GM21447 (cell line): Measurements from ENCODE around the gene FLCN.
"Not testable (repeated sequence)": the region's sequence is repeated elsewhere in the genome, so short reads cannot be mapped to it uniquely, and the experiment has no call there.

Experiments used
- ATAC-seq: cut with Tn5 transposase; IDR thresholded peaks from one replicate; pipeline ENCODE4 v1.9.1; 2021; ENCODE audit not compliant: unreplicated experiment

Gene FLCN

GRCh38 chr17:17188586-17188985 is 48.4 kb downstream of the FLCN start:
- no peak for ATAC-seq

GRCh38 chr17:17186551-17187505 is 50.1 kb downstream of the FLCN start:
- ATAC-seq: no peak

DNA sequence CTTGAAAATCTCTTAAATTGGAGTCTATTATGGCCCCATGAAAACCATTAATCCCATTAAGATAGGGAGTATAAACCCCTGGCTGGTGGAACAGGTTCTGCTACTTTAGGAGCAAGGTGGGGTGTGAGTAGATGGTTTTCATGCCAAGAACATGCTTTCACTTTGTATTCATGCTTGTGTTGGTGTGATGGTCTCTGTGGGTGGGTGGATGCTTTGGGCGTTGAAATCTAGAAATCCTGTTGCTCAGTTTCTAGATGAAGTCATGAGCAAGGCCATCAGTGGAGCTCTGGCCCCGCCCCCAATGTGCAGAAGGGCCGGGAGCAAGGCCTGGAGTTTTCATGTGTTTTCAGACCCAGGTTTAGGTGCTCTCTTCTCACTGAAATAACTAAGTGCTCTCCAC is 50.9 kb downstream of the FLCN start:
- peak; percentile 47 for ATAC-seq

DNA sequence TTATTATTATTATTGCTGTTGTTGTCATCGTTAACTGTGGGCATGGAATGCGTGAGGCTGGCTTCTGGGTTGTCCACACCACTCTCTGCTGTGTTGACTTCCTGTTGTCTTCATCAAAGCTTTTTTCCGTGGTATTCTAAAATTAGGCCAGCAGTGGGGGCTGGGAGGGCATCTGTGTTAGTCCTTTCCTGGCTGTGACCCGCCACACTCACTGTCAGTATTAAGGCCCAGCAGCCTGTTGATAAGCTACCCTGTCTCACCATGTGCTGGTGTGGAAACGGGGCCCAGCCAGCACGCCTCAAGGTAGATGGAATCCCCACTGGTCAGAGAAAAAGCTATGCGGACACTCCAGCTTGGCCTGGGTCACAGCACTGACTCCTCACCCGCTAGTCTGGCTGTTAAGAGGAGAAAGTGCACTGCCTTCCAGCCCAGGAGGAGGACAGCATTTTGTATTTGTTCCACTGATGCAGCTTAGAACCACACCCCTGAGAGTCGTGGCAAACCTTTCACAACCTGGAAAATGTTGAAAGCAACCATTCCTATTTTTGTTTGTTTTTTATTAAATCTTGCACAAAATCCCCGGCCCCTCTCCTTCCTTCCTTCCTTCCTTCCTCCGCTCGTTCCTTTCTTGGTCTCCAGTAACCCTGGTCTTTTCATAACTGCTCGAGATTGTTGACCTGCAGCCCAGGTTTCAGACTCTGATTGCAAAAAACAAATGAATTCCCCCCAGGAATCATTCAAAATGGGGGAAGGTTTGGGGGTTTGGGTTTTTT is 51.8 kb downstream of the FLCN start:
- not testable (repeated sequence) for ATAC-seq

DNA sequence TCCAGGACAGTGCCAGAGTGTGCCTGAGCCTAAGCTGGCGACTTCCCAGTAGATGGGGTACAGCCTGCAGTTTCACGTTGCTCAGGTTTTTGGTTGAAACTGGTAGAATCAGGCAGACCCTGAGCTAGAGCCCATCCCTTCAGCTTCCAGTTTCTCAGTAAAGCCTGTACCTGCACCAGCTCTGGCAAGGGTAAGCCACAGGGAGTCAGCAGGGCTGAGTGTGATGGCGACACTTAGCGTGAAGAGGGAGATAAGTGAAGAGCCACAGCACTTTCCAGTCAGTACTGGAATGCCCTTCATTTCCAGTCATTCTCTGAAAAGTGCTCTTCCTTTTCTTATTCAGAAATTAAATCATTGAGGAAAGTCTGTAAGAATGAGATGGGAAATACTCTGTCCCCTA is 53.2 kb downstream of the FLCN start:
- no peak for ATAC-seq

DNA sequence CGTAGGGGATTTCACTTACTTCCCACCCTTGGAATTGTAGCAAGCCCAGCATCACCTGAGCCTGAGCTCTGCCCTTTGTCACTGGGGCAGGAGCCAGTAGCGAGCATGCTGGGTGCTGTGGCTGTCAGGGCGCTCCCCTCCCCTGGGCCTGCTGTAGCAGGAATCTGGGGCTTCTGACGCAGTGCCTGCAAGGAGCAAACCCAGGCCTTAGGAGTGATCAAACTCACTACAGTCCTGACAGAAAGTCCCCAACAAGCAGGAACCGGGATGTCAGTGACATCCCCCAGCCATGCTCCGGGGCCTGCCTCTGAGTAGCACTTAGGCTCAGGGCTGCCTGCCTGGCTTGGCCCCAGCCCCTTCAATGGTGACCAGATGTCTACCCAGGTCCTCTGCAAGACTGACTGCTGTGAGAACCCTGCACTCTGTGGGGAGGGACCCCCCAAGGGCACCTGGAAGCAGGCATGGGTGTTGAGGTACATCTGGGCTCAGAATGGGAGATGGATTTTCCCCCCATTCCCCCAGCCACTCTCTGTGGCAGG is 54.3 kb downstream of the FLCN start:
- no peak for ATAC-seq

DNA sequence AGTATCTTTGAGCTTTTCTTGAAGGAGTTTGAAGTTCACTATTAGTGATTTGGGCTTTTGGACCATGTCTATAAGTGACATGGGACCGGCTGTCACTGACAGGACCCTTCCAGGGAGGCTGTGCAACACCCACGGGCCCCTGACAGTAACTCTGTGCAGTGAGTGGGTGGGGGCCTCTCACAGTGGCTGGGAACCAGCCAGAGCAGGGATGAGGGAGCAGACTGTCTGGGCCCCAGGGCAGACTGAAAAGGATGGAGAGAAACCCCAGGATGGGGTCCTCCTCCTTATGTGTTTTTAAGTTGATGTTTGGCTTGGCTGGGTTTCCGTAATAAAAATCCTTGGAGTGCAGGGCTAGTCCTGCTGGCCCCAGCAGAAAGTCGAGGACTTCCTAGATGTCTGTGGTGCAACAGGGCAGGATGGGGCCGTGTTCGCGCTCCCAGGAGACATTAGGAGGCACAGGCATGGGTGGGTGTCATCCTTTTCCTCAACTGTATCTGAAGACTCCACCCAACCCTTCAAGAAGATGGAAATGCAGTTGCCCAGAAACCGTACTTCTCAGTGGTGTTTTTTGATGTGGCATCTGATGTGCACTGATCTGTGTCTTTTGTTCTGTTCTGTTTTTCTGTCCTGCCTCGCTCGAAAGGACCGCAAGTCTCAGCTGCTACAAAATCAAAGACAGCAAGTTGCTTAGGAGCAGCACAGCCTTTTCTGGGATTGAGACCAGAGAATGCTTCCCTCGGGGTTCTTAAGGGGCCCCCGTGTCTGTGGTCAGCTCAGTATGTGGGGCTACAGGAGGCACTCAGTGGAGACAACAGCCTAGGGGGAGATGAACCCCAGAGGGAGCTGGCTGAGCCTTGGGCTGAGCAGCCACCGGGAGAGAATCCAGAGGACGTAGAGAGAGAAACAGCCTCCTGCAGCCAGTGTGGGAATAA is 55.0 kb downstream of the FLCN start:
- ATAC-seq: no peak

DNA sequence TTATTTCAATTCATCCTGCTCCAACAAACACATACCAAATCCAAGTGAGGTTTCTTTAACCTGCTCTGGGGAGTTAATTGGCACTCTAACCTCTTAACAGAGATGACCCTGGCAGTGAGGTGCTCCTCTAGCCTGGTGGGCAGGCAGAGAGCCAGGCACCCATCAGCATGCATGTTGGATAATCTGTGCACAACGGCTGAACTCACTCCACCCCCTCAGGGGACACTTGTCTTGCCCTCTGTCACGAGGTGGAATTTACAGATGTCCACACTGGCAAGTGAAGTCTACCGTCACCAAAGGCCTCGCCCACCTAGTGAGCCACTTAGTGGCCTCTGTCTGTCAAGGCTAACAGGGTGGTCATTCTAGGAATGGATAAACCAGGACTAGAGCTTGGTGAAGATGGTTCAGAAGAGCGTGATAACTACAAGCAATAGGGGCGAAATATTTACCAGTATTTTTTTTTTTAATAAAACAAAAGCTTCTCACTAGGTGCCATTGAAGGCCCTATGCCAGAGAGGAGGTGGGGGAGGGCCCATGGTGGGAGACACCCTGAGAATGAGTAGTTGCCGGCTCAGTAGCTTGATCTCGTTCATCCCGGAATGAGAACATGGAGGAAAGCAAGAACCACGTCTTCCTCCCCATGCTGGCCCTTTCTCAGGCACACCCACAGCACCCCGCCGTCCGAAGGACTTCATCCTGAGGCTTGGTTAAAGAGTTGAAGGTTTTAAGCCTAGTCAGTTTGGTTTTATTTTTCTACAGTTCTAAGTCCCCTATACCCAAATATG is 56.0 kb downstream of the FLCN start:
- ATAC-seq: no peak

DNA sequence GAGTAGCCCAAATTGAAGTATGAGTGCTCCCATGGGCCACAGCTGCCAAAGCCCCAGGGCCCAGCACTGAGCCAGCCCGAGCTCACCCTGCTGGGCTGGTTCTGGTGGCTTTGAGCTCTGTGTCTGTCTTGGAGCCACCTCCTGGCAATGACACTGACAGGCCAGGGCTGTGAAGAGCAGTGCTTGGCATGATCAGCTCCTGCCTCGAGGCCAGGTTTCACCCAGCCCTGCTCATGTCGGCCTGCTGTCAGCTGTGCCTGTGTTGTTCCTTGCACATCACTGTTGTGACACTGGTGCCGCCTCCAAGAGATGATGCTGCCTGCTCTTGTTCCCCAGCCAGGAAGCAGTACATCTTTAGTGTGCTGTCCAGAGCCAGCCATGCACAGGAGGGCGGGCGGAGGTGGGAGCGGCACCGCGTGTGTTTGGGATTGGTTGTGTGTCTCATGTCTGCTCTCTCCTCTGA is 56.8 kb downstream of the FLCN start:
- no peak for ATAC-seq

- ATAC-seq: peak; percentile 61
Observed at GRCh38 chr17:17179371-17179827, 57.6 kb downstream of the FLCN start.

GRCh38 chr17:17177176-17177575 is 59.8 kb downstream of the FLCN start:
- ATAC-seq: no peak

DNA sequence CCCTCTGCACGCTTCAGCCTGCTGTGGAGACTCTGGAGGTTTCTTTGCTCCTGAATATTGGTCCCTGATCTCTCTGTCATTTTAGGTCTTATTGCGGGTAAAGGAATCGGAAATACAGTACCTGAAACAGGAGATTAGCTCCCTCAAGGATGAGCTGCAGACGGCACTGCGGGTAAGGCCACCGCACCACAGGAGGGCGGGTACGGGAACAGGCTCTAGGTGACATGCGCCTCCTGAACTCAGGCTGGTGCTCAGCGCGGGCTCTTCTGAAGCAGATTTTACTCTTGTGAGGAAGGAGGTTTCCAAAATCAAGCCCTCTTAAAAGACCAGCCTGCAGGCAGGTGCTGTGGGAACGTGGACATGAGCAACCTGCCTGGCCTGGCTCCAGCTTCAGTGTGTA is 60.6 kb downstream of the FLCN start:
- ATAC-seq: no peak

DNA sequence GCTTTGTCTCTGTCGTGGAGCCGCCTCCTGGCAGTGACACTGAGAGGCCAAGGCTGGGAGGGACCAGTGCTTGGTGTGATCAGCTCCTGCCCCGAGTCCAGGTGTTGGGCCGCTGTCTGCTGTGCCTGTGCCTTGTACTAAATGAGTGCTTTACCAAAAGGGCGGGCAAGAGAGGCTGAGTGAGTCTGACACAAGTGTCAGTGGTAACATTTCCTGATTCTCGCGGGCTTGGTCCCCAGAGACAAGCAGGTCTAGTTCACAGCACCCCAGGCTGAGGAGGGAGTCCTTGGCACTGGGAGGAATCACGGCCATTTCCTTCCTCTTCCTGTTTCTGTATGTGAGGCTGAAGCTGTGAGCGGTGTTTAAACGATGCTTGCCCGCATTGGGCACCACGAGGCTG is 61.1 kb downstream of the FLCN start:
- peak; percentile 58 for ATAC-seq

GRCh38 chr17:17175340-17175739 is 61.6 kb downstream of the FLCN start:
- no peak for ATAC-seq

GRCh38 chr17:17173921-17174320 is 63.0 kb downstream of the FLCN start:
- no peak for ATAC-seq

DNA sequence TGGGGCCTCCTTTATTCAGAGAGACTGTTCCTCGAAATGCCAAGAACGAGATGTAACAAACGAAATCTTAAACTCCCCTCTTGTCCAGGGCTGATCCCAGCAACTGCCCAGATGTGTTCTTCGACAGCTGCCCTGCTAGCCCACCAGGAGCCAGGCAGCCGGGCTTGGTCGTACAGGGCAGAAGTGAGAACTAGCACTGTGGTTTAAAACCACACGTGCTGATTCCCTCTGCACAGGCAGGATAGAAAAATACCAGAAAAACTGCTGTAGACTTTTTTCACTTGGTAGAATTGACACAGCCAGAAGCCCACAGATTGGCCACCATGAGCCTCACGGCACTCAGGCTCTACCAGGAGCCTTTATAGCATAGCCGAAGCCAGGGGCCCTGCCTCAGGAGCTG is 64.0 kb downstream of the FLCN start:
- no peak for ATAC-seq

DNA sequence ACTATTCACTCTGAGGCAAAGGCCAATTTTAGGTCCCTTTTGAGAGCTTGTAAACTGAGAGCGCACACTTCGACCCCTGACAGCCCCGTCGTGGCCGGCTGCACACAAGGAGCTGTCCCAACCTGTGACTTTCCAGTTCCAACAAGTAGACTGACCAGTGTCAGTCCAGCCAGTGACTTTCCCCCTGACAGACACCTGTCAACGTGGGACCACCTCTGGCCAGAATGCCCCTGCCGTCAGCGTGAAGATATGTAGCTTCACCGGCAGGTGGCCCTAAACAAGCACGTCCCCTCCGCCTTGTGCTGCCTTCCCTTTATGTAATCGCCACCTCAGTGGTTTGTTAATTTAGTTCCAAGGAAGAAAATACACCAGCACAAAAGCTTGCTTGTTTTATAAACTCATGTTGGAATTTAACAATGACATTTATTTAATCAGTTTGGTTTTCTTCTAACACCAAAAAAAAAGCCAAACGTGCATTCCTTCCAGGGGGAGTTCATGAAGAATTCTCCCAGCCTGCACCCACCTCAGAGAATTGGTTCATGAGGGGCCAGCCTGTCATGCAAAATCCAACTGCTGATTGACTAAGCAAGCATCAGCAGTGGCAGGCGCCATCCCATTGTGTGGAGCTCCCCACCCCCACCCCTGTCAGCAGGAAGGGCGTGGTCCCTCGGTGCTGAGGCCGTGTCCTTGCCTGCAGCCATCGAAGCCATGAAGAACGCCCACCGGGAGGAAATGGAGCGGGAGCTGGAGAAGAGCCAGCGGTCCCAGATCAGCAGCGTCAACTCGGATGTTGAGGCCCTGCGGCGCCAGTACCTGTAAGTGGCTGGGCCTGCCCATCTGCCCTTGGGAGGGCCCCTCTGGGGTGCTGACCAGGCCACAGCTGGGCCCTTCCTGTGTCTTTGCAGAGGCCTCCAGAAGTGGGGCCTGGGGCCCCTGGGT is 64.7 kb downstream of the FLCN start:
- no peak for ATAC-seq

GRCh38 chr17:17171186-17171585 is 65.8 kb downstream of the FLCN start:
- no peak for ATAC-seq
